Liver (tissue), 3 donors: ENCODE results near the gene FAM98B.

Experiments used
- EGR1 ChIP-seq, 2 donors: IDR thresholded peaks; 2 replicates each; pipeline ENCODE4 v1.6.1; 2016 to 2018; ENCODE audit warnings: antibody characterized with exemption in 2 of 2, low read depth in 2 of 2
- FOXA1 ChIP-seq: IDR thresholded peaks from 2 replicates; pipeline ENCODE4 v1.6.1; 2016; ENCODE audit warnings: antibody characterized with exemption
- JUND ChIP-seq, 2 donors: IDR thresholded peaks; 2 replicates each; pipeline ENCODE4 v1.6.1; 2016; ENCODE audit warnings: antibody characterized with exemption in 2 of 2
- RAD21 ChIP-seq, 2 donors: IDR thresholded peaks; 2 replicates each; pipeline ENCODE4 v1.6.1; 2016; ENCODE audit warnings: antibody characterized with exemption in 2 of 2, mild to moderate bottlenecking in 2 of 2
- RXRA ChIP-seq, 2 donors: IDR thresholded peaks; 2 replicates each; pipeline ENCODE4 v1.6.1; 2017 to 2018; ENCODE audit warnings: antibody characterized with exemption in 2 of 2, mild to moderate bottlenecking in 1 of 2
- TF ChIP-seq, protein P1 (sequence below): IDR thresholded peaks from 2 replicates; pipeline ENCODE4 v1.6.1; 2016; ENCODE audit warnings: antibody characterized with exemption, mild to moderate bottlenecking
- TF ChIP-seq, protein P2 (sequence below): fragments of 150-350 bp; IDR thresholded peaks from 2 replicates; pipeline ENCODE4 v1.5.1; 2017; ENCODE audit warnings: improper control_type of control experiment, low read depth, low read length; ENCODE audit not compliant: missing input control
- TF ChIP-seq, protein P3 (sequence below): IDR thresholded peaks from 2 replicates; pipeline ENCODE4 v1.6.1; 2016; ENCODE audit warnings: antibody characterized with exemption
- donor health status: healthy.
- donor health status: healthy.

DNA sequence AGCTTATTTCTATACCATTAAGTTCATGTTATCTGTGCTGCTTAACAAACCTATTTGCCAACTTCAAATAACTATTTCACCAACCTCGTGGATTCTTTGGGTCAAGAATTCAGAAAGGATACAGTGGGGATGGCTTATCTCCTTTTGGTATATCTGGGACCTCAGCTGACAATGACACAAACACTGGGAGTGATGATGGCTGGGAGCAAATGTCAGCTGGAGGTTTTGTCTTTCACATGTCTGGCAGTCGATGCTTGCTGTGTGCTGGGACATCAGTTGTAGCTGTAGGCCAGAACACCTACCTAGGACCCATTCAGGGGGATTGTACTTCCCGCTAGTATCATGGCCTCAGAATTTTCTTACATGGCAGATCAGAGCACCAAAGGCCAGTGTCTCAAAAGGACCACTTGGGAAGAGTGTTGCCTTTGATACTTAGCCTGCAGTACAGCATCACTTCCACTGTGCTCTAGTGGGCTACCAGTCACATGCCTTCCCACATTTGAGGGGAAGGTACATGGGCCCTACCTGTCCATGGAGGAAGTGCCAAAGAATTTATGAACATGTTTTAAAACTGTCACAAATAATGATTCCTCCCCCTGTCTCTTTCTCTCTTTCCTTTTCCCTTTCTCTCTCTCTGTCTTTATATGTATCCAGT lies 23.7 kb upstream of the FAM98B start:
- TF ChIP-seq, protein P1, sequence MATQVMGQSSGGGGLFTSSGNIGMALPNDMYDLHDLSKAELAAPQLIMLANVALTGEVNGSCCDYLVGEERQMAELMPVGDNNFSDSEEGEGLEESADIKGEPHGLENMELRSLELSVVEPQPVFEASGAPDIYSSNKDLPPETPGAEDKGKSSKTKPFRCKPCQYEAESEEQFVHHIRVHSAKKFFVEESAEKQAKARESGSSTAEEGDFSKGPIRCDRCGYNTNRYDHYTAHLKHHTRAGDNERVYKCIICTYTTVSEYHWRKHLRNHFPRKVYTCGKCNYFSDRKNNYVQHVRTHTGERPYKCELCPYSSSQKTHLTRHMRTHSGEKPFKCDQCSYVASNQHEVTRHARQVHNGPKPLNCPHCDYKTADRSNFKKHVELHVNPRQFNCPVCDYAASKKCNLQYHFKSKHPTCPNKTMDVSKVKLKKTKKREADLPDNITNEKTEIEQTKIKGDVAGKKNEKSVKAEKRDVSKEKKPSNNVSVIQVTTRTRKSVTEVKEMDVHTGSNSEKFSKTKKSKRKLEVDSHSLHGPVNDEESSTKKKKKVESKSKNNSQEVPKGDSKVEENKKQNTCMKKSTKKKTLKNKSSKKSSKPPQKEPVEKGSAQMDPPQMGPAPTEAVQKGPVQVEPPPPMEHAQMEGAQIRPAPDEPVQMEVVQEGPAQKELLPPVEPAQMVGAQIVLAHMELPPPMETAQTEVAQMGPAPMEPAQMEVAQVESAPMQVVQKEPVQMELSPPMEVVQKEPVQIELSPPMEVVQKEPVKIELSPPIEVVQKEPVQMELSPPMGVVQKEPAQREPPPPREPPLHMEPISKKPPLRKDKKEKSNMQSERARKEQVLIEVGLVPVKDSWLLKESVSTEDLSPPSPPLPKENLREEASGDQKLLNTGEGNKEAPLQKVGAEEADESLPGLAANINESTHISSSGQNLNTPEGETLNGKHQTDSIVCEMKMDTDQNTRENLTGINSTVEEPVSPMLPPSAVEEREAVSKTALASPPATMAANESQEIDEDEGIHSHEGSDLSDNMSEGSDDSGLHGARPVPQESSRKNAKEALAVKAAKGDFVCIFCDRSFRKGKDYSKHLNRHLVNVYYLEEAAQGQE, result no peak
- TF ChIP-seq RAD21 (IDR thresholded peaks at IDR 0.05), result no peak
- TF ChIP-seq, protein P2, sequence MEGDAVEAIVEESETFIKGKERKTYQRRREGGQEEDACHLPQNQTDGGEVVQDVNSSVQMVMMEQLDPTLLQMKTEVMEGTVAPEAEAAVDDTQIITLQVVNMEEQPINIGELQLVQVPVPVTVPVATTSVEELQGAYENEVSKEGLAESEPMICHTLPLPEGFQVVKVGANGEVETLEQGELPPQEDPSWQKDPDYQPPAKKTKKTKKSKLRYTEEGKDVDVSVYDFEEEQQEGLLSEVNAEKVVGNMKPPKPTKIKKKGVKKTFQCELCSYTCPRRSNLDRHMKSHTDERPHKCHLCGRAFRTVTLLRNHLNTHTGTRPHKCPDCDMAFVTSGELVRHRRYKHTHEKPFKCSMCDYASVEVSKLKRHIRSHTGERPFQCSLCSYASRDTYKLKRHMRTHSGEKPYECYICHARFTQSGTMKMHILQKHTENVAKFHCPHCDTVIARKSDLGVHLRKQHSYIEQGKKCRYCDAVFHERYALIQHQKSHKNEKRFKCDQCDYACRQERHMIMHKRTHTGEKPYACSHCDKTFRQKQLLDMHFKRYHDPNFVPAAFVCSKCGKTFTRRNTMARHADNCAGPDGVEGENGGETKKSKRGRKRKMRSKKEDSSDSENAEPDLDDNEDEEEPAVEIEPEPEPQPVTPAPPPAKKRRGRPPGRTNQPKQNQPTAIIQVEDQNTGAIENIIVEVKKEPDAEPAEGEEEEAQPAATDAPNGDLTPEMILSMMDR, result no peak
- TF ChIP-seq, protein P3, sequence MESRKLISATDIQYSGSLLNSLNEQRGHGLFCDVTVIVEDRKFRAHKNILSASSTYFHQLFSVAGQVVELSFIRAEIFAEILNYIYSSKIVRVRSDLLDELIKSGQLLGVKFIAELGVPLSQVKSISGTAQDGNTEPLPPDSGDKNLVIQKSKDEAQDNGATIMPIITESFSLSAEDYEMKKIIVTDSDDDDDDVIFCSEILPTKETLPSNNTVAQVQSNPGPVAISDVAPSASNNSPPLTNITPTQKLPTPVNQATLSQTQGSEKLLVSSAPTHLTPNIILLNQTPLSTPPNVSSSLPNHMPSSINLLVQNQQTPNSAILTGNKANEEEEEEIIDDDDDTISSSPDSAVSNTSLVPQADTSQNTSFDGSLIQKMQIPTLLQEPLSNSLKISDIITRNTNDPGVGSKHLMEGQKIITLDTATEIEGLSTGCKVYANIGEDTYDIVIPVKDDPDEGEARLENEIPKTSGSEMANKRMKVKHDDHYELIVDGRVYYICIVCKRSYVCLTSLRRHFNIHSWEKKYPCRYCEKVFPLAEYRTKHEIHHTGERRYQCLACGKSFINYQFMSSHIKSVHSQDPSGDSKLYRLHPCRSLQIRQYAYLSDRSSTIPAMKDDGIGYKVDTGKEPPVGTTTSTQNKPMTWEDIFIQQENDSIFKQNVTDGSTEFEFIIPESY, result no peak
- no peak for TF ChIP-seq EGR1 (IDR thresholded peaks at IDR 0.05; ENCODE audit: low read depth in 2 of 2)
- TF ChIP-seq JUND (IDR thresholded peaks at IDR 0.05), result no peak
- TF ChIP-seq RXRA (IDR thresholded peaks at IDR 0.05), result no peak
- no peak for TF ChIP-seq FOXA1
